SU-DHL-6 (cell line): ENCODE measurements around the gene MYO1D.

Experiments
- CTCF ChIP-seq: fragments of 200-600 bp; sonication (generic); IDR thresholded peaks from one replicate; pipeline ENCODE4 v1.5.1; 2017; ENCODE audit warnings: antibody characterized with exemption, mild to moderate bottlenecking, low read length, moderate library complexity; ENCODE audit not compliant: insufficient read depth, poor library complexity, severe bottlenecking
- EZH2phosphoT487 ChIP-seq: fragments of 200-600 bp; sonication (generic), shearing (Covaris generic); conservative IDR thresholded peaks from 2 replicates; pipeline ENCODE4 v1.6.1; 2018; ENCODE audit warnings: mild to moderate bottlenecking, antibody characterized with exemption, low read length, moderate library complexity, mixed read lengths

GRCh38 chr17:32882734-32883133 lies 5.8 kb upstream of the MYO1D start:
- TF ChIP-seq CTCF (no peak), EZH2phosphoT487 (no peak)
